T47D (cell line): ENCODE data around the gene ALDH1L1.
A peak's percentile ranks its signal among the peaks of the same experiment; 100 is the strongest.
"Not testable (repeated sequence)": the region's sequence is repeated elsewhere in the genome, so short reads cannot be mapped to it uniquely, and the experiment has no call there.

Experiments used
- DNase-seq, 2 experiments: peaks; one replicate each; pipeline versions ENCODE4 v3.0.0 to v3.0.0-alpha.2; 2011 to 2012; ENCODE audit warnings: low read depth in 1 of 2, low spot score in 1 of 2
- JUND ChIP-seq: IDR thresholded peaks from 2 replicates; pipeline ENCODE4 v1.6.1; 2012; ENCODE audit warnings: low read depth
- in situ Hi-C: cut with HindIII; loops from 2 replicates; pipeline ENCODE4 v1.10.0; 2016; ENCODE audit warnings: low sequenced_read_pairs, low pct_unique_long_range_greater_than_20kb

The ALDH1L1 gene

GRCh38 chr3:126100634-126101301, 79.6 kb downstream of the ALDH1L1 start:
- no peak for TF ChIP-seq JUND
- in situ Hi-C loops = no loop called here
- DNase-seq = no peak

GRCh38 chr3:126100269-126100633, 80.1 kb downstream of the ALDH1L1 start:
- in situ Hi-C loops = no loop called here
- no peak for DNase-seq
- TF ChIP-seq JUND = no peak

- no peak for TF ChIP-seq JUND
- no peak for DNase-seq
- in situ Hi-C loops = no loop called here
Measured at GRCh38 chr3:126098391-126098858, 82.0 kb downstream of the ALDH1L1 start.

GRCh38 chr3:126097801-126098200, 82.6 kb downstream of the ALDH1L1 start:
- DNase-seq = no peak
- in situ Hi-C loops = no loop called here
- no peak for TF ChIP-seq JUND

- in situ Hi-C loops, DNase-seq: not testable (repeated sequence)
Measured at GRCh38 chr3:126096274-126096673, 84.1 kb downstream of the ALDH1L1 start.

DNA sequence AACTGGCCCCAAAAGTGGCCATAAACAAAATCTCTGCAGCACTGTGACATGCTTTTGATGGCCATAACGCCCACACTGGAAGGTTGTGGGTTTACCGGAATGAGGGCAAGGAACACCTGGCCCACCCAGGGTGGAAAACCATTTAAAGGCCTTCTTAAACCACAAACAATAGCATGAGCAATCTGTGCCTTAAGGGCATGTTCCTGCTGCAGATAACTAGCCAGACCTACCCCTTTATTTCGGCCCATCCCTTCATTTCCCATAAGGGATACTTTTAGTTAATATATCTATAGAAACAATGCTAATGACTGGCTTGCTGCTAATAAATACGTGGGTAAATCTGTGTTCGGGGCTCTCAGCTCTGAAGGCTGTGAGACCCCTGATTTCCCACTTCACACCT, 88.3 kb downstream of the ALDH1L1 start:
- DNase-seq, in situ Hi-C loops: not testable (repeated sequence)

- no peak for TF ChIP-seq JUND
- in situ Hi-C loops = no loop called here
- no peak for DNase-seq
Measured at GRCh38 chr3:126087552-126088175, 92.7 kb downstream of the ALDH1L1 start.

- in situ Hi-C loops = no loop called here
- DNase-seq = no peak
- no peak for TF ChIP-seq JUND
Measured at GRCh38 chr3:126085841-126086240, 94.5 kb downstream of the ALDH1L1 start.

GRCh38 chr3:126085276-126085675, 95.1 kb downstream of the ALDH1L1 start:
- in situ Hi-C loops = no loop called here
- DNase-seq = no peak
- no peak for TF ChIP-seq JUND

GRCh38 chr3:126084768-126085180, 95.6 kb downstream of the ALDH1L1 start:
- no peak for TF ChIP-seq JUND
- in situ Hi-C loops = no loop called here
- DNase-seq = peak in 1 of 2 experiments; percentile 9

- DNase-seq = peak; percentile 87 to 93
- no peak for TF ChIP-seq JUND
- in situ Hi-C loops = no loop called here
Measured at GRCh38 chr3:126083913-126084767, 96.2 kb downstream of the ALDH1L1 start, which contains the start of gene SLC41A3. SLC41A3 (minus strand) TSS chr3:126084124; CDS start chr3:126068219, 15,905 bp downstream.

DNA sequence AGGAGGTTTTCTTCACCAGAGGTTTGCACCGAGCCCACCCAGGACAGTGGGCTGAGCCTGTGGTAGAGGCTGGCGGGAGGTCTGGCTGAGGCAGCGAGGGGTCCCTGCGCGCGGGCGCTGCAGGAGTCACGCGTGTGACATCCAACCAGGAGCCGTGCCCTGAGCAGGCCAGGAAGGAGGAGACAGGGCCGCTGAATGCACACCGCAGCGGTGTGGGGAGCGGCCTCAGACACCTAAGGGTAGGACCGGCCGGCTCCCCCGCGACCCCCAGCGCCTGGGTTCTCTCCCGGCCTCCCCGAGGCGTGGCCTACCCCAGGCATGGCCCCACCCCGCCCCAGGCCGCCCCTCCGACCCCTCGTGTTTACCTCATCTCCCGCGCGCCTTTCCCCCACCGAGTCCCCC, 96.9 kb downstream of the ALDH1L1 start:
- peak; percentile 48 to 60 for DNase-seq
- in situ Hi-C loops = no loop called here
- TF ChIP-seq JUND = no peak

- in situ Hi-C loops = no loop called here
- DNase-seq = no peak
- no peak for TF ChIP-seq JUND
Measured at GRCh38 chr3:126083138-126083445, 97.3 kb downstream of the ALDH1L1 start.
